T-helper 2 cell treated with Interferon-gamma antibody and Interleukin-4, amounts not matched to agents 5 μg/mL and 100 μg/mL, for 36 hours (primary cell): ENCODE results near the gene NDNF.
A peak's percentile ranks its signal among the peaks of the same experiment; 100 is the strongest.

Experiments used
- DNase-seq: peaks from one replicate; pipeline ENCODE4 v3.0.0; 2021; ENCODE audit warnings: low spot score
- H3K27ac Mint-ChIP-seq: one replicate; pipeline ENCODE4 v1.8.0; 2021; ENCODE audit warnings: mild to moderate bottlenecking, mixed read lengths
- H3K27me3 Mint-ChIP-seq: one replicate; pipeline ENCODE4 v1.8.0; 2021; ENCODE audit warnings: low read depth, mixed read lengths
- H3K36me3 Mint-ChIP-seq: one replicate; pipeline ENCODE4 v1.8.0; 2021; ENCODE audit warnings: low read depth, mixed read lengths
- H3K4me1 Mint-ChIP-seq: one replicate; pipeline ENCODE4 v1.8.0; 2021; ENCODE audit warnings: low read depth, mixed read lengths
- H3K4me3 Mint-ChIP-seq: one replicate; pipeline ENCODE4 v1.8.0; 2022; ENCODE audit warnings: mild to moderate bottlenecking, moderate library complexity, mixed read lengths
- H3K9me3 Mint-ChIP-seq: one replicate; pipeline ENCODE4 v1.8.0; 2021; ENCODE audit warnings: mixed read lengths

NDNF gene

GRCh38 chr4:121061215-121061614 lies 11.1 kb downstream of the NDNF start:
- Mint-ChIP-seq H3K4me3 (no peak overlapping the region), H3K27me3 (peaks cover 64% of the 10 kb centered on the region), H3K4me1 (no peaks in the 10 kb centered on the region), H3K9me3 (no peaks in the 10 kb centered on the region), H3K27ac (no peak overlapping the region), H3K36me3 (no peaks in the 10 kb centered on the region)
- DNase-seq = no peak

- no peaks in the 10 kb centered on the region for H3K36me3 Mint-ChIP-seq
- no peak overlapping the region for H3K27ac Mint-ChIP-seq
- H3K4me1 Mint-ChIP-seq = peaks cover 5% of the 10 kb centered on the region
- H3K4me3 Mint-ChIP-seq = no peak overlapping the region
- DNase-seq = no peak
- no peaks in the 10 kb centered on the region for H3K9me3 Mint-ChIP-seq
- H3K27me3 Mint-ChIP-seq = peaks cover 55% of the 10 kb centered on the region
Observed at GRCh38 chr4:121057466-121057922, 14.8 kb downstream of the NDNF start.

GRCh38 chr4:121056066-121056465 lies 16.3 kb downstream of the NDNF start:
- H3K4me1 Mint-ChIP-seq = peaks cover 5% of the 10 kb centered on the region
- no peaks in the 10 kb centered on the region for H3K36me3 Mint-ChIP-seq
- no peaks in the 10 kb centered on the region for H3K9me3 Mint-ChIP-seq
- no peak overlapping the region for H3K4me3 Mint-ChIP-seq
- H3K27ac Mint-ChIP-seq = no peak overlapping the region
- peaks cover 49% of the 10 kb centered on the region for H3K27me3 Mint-ChIP-seq
- no peak for DNase-seq

GRCh38 chr4:121054373-121054772 lies 18.0 kb downstream of the NDNF start:
- Mint-ChIP-seq H3K36me3 (no peaks in the 10 kb centered on the region), H3K4me3 (no peak overlapping the region), H3K9me3 (no peaks in the 10 kb centered on the region), H3K27ac (no peak overlapping the region), H3K27me3 (peaks cover 53% of the 10 kb centered on the region), H3K4me1 (peaks cover 5% of the 10 kb centered on the region)
- no peak for DNase-seq

- no peak for DNase-seq
- H3K4me3 Mint-ChIP-seq = no peak overlapping the region
Observed at GRCh38 chr4:121053601-121054143, 18.7 kb downstream of the NDNF start.

GRCh38 chr4:121050300-121050699 lies 22.0 kb downstream of the NDNF start:
- DNase-seq = no peak
- Mint-ChIP-seq H3K27ac (no peak overlapping the region), H3K4me1 (peaks cover 5% of the 10 kb centered on the region)

More at GRCh38 chr4:121053601-121054143, 18.7 kb downstream of the NDNF start:
- no peaks in the 10 kb centered on the region for H3K36me3 Mint-ChIP-seq
- H3K27me3 Mint-ChIP-seq = peaks cover 51% of the 10 kb centered on the region
- H3K4me1 Mint-ChIP-seq = peaks cover 5% of the 10 kb centered on the region
- no peaks in the 10 kb centered on the region for H3K9me3 Mint-ChIP-seq
- H3K27ac Mint-ChIP-seq = no peak overlapping the region

GRCh38 chr4:121049072-121049599 lies 23.2 kb downstream of the NDNF start:
- no peak for DNase-seq
- Mint-ChIP-seq H3K27ac (no peak overlapping the region), H3K27me3 (peaks cover 45% of the 10 kb centered on the region), H3K36me3 (no peaks in the 10 kb centered on the region), H3K9me3 (no peaks in the 10 kb centered on the region), H3K4me3 (no peak overlapping the region), H3K4me1 (peaks cover 5% of the 10 kb centered on the region)

More at GRCh38 chr4:121050300-121050699, 22.0 kb downstream of the NDNF start:
- Mint-ChIP-seq H3K9me3 (no peaks in the 10 kb centered on the region), H3K36me3 (no peaks in the 10 kb centered on the region), H3K27me3 (peaks cover 48% of the 10 kb centered on the region), H3K4me3 (no peak overlapping the region)

- no peaks in the 10 kb centered on the region for H3K36me3 Mint-ChIP-seq
- H3K4me3 Mint-ChIP-seq = no peak overlapping the region
- no peaks in the 10 kb centered on the region for H3K9me3 Mint-ChIP-seq
- DNase-seq = no peak
- peaks cover 48% of the 10 kb centered on the region for H3K27me3 Mint-ChIP-seq
- no peak overlapping the region for H3K27ac Mint-ChIP-seq
- H3K4me1 Mint-ChIP-seq = no peaks in the 10 kb centered on the region
Observed at GRCh38 chr4:121048165-121048564, 24.2 kb downstream of the NDNF start.

- H3K27me3 Mint-ChIP-seq = peaks cover 46% of the 10 kb centered on the region
- no peak overlapping the region for H3K27ac Mint-ChIP-seq
Observed at GRCh38 chr4:121041307-121042090, 30.8 kb downstream of the NDNF start.

GRCh38 chr4:121034017-121034416 lies 38.3 kb downstream of the NDNF start:
- no peak for DNase-seq
- Mint-ChIP-seq H3K9me3 (no peaks in the 10 kb centered on the region), H3K4me3 (no peak overlapping the region), H3K27me3 (peaks cover 28% of the 10 kb centered on the region), H3K36me3 (no peaks in the 10 kb centered on the region), H3K4me1 (no peaks in the 10 kb centered on the region), H3K27ac (no peak overlapping the region)

More at GRCh38 chr4:121041307-121042090, 30.8 kb downstream of the NDNF start:
- Mint-ChIP-seq H3K9me3 (no peaks in the 10 kb centered on the region), H3K4me1 (peaks cover 13% of the 10 kb centered on the region), H3K36me3 (no peaks in the 10 kb centered on the region), H3K4me3 (peak overlapping the region; percentile 2)
- DNase-seq = peak; percentile 59

GRCh38 chr4:121030711-121031110 lies 41.6 kb downstream of the NDNF start:
- H3K4me3 Mint-ChIP-seq = no peak overlapping the region
- no peaks in the 10 kb centered on the region for H3K36me3 Mint-ChIP-seq
- H3K9me3 Mint-ChIP-seq = no peaks in the 10 kb centered on the region
- DNase-seq = no peak
- H3K27me3 Mint-ChIP-seq = peaks cover 36% of the 10 kb centered on the region
- H3K4me1 Mint-ChIP-seq = no peaks in the 10 kb centered on the region
- no peak overlapping the region for H3K27ac Mint-ChIP-seq

- no peaks in the 10 kb centered on the region for H3K36me3 Mint-ChIP-seq
- H3K27me3 Mint-ChIP-seq = peaks cover 39% of the 10 kb centered on the region
- no peak overlapping the region for H3K4me3 Mint-ChIP-seq
- no peak overlapping the region for H3K27ac Mint-ChIP-seq
- H3K4me1 Mint-ChIP-seq = no peaks in the 10 kb centered on the region
- DNase-seq = no peak
- H3K9me3 Mint-ChIP-seq = no peaks in the 10 kb centered on the region
Observed at GRCh38 chr4:121030131-121030530, 42.2 kb downstream of the NDNF start.

GRCh38 chr4:121026034-121026433 lies 46.3 kb downstream of the NDNF start:
- no peak overlapping the region for H3K4me3 Mint-ChIP-seq
- no peaks in the 10 kb centered on the region for H3K36me3 Mint-ChIP-seq
- no peak for DNase-seq
- no peaks in the 10 kb centered on the region for H3K9me3 Mint-ChIP-seq
- no peak overlapping the region for H3K27ac Mint-ChIP-seq
- peaks cover 23% of the 10 kb centered on the region for H3K27me3 Mint-ChIP-seq
- H3K4me1 Mint-ChIP-seq = no peaks in the 10 kb centered on the region

- peaks cover 23% of the 10 kb centered on the region for H3K27me3 Mint-ChIP-seq
- no peak overlapping the region for H3K4me3 Mint-ChIP-seq
- H3K27ac Mint-ChIP-seq = no peak overlapping the region
- no peaks in the 10 kb centered on the region for H3K9me3 Mint-ChIP-seq
- no peaks in the 10 kb centered on the region for H3K4me1 Mint-ChIP-seq
- DNase-seq = no peak
- no peaks in the 10 kb centered on the region for H3K36me3 Mint-ChIP-seq
Observed at GRCh38 chr4:121025540-121025939, 46.8 kb downstream of the NDNF start.
